Measurements from ENCODE around the gene ASTN2. TPM values are rescaled to one million over a fixed set of nuclear protein-coding genes. Genes with fewer than 3 reads are reported as not detected.

The ASTN2 gene
- total and polyA plus RNA-seq, 7 donors, result 0.60 to 7.5 (median 2.2) TPM

DNA sequence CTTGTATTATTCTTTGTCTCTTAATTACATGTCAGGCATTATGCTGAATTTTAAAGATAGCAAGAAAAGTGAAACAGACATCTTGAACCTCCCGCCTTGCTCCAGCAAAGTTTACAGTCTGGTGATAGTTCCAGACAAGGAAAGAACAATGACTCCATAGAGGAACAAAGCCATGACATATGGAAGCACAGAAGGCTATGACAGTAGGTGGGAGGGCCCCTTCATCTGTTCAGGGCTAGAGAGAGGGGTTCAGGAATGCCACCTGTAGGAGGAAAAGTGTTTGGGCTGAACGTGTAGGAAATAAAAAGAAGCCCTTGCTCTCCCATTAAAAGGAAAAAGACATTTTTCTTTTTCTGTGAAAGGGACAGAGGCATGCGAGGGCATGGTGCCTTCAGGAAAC, 412.2 kb downstream of the ASTN2 start:
- TF ChIP-seq CTCF (IDR thresholded peaks at IDR 0.05), result no peak
- no peak for TF ChIP-seq EP300 (IDR thresholded peaks at IDR 0.05)
- TF ChIP-seq POLR2A (IDR thresholded peaks at IDR 0.05), result no peak
- 59 to 74% methylated on average over 3 of the region's 3 CpGs for WGBS, 2 donors
- H3K36me3 ChIP-seq, result no peaks in the 10 kb centered on the region
- H3K27me3 ChIP-seq, result no peaks in the 10 kb centered on the region
- no peak overlapping the region for H3K4me3 ChIP-seq
- H3K4me1 ChIP-seq, result no peaks in the 10 kb centered on the region
- H3K9me3 ChIP-seq, result no peaks in the 10 kb centered on the region
- no peak for DNase-seq
- no peak overlapping the region for H3K27ac ChIP-seq
- intact Hi-C loops (cut with DNase I), result no loop called here

- H3K4me3 ChIP-seq, result no peak overlapping the region
- DNase-seq, result no peak
- H3K27me3 ChIP-seq, result no peaks in the 10 kb centered on the region
- no peaks in the 10 kb centered on the region for H3K9me3 ChIP-seq
- no peaks in the 10 kb centered on the region for H3K36me3 ChIP-seq
- H3K4me1 ChIP-seq, result no peaks in the 10 kb centered on the region
- intact Hi-C loops (cut with DNase I), result no loop called here
- H3K27ac ChIP-seq, result no peak overlapping the region
- no peak for TF ChIP-seq POLR2AphosphoS5 (IDR thresholded peaks at IDR 0.05)
- TF ChIP-seq EP300 (IDR thresholded peaks at IDR 0.05), result no peak
- TF ChIP-seq POLR2A (IDR thresholded peaks at IDR 0.05), result no peak
- TF ChIP-seq CTCF (IDR thresholded peaks at IDR 0.05), result no peak
Observed at GRCh38 chr9:117000834-117001233, 414.0 kb downstream of the ASTN2 start.

GRCh38 chr9:117000196-117000723, 414.6 kb downstream of the ASTN2 start:
- no peak for DNase-seq
- no peak overlapping the region for H3K27ac ChIP-seq
- intact Hi-C loops (cut with DNase I), result no loop called here
- no peaks in the 10 kb centered on the region for H3K36me3 ChIP-seq
- H3K4me1 ChIP-seq, result no peaks in the 10 kb centered on the region
- WGBS, 2 donors, result 91 to 95% methylated on average over 2 of the region's 2 CpGs
- H3K4me3 ChIP-seq, result no peak overlapping the region
- H3K9me3 ChIP-seq, result no peaks in the 10 kb centered on the region
- H3K27me3 ChIP-seq, result no peaks in the 10 kb centered on the region
- TF ChIP-seq EP300 (IDR thresholded peaks at IDR 0.05) (no peak), POLR2AphosphoS5 (IDR thresholded peaks at IDR 0.05) (no peak), POLR2A (IDR thresholded peaks at IDR 0.05) (no peak), CTCF (IDR thresholded peaks at IDR 0.05) (no peak)

DNA sequence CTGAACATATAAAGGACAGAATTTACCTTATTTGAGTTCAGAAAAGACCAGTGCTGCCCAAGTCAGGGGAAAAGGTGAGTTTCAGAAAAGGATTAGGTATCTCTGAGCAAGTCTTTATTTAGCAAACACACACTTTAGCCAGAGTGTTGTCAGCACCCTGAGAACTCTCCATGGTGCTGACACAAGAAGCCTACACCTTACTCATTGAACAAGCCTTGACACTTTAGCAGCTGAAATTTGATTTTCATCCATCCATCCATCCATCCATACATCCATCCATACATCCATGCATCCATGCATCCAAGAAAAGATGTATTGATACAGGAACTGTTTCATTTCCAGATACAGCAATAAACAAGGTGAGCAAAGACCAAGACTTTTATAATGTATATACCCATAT, 416.6 kb downstream of the ASTN2 start:
- Histone ChIP-seq H3K36me3 (no peaks in the 10 kb centered on the region), H3K4me3 (no peak overlapping the region), H3K9me3 (no peaks in the 10 kb centered on the region), H3K27me3 (no peaks in the 10 kb centered on the region), H3K27ac (no peak overlapping the region), H3K4me1 (no peaks in the 10 kb centered on the region)
- TF ChIP-seq EP300 (IDR thresholded peaks at IDR 0.05) (no peak), POLR2A (IDR thresholded peaks at IDR 0.05) (no peak), POLR2AphosphoS5 (IDR thresholded peaks at IDR 0.05) (no peak), CTCF (IDR thresholded peaks at IDR 0.05) (no peak)
- no peak for DNase-seq
- intact Hi-C loops (cut with DNase I), result no loop called here

DNA sequence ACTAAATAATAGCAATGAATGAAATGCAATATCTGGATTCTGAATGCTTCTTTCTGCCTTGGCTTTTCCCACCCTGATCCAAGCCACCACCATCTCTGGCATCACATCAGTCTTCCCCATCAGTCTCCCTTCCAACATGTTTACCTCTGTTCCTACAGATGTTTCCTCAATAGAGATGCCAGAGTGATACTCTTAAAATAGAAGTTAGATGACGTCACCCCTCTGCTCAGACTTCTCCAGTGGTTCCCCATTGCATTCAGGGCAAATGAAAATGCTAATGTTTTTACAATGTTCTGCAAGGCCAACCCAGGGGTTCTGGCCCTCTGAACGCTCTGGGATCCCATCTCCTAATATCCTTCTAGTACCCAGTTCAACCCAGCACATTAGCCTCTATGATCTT, 422.0 kb downstream of the ASTN2 start:
- H3K9me3 ChIP-seq, result no peaks in the 10 kb centered on the region
- no peak for DNase-seq
- no peaks in the 10 kb centered on the region for H3K36me3 ChIP-seq
- no peak overlapping the region for H3K27ac ChIP-seq
- no peaks in the 10 kb centered on the region for H3K4me1 ChIP-seq
- no peak for TF ChIP-seq EP300 (IDR thresholded peaks at IDR 0.05)
- TF ChIP-seq POLR2A (IDR thresholded peaks at IDR 0.05), result no peak
- TF ChIP-seq CTCF (IDR thresholded peaks at IDR 0.05), result no peak
- TF ChIP-seq POLR2AphosphoS5 (IDR thresholded peaks at IDR 0.05), result no peak
- intact Hi-C loops (cut with DNase I), result no loop called here
- no peak overlapping the region for H3K4me3 ChIP-seq
- 39 to 58% methylated on average over 2 of the region's 2 CpGs for WGBS, 2 donors
- H3K27me3 ChIP-seq, result no peaks in the 10 kb centered on the region

All from sigmoid colon (tissue), 7 donors.